HepG2 (cell line): ENCODE results near the gene SMG7. TPM values are rescaled to one million over a fixed set of nuclear protein-coding genes. Genes with fewer than 3 reads are reported as not detected.

Experiments used
- ASH2L ChIP-seq: fragments of 300-600, 200-600 bp; sonication (generic); IDR thresholded peaks from 2 replicates; pipeline ENCODE4 v1.7.0; 2017; ENCODE audit warnings: low read depth, mild to moderate bottlenecking, moderate library complexity, mixed read lengths, low read length; ENCODE audit not compliant: insufficient read length
- CCAR2 ChIP-seq: fragments of 200-400 bp; formaldehyde crosslinking; optimal IDR thresholded peaks from 2 replicates; pipeline ENCODE3; 2018; ENCODE audit warnings: low read depth, mild to moderate bottlenecking, low read length, moderate library complexity
- DNMT3B ChIP-seq: conservative IDR thresholded peaks from 2 replicates; pipeline ENCODE4 v1.6.1; 2016; ENCODE audit warnings: missing biosample characterization, control low read depth
- KLF9 ChIP-seq: IDR thresholded peaks from 2 replicates; pipeline ENCODE4 v1.6.1; 2016; ENCODE audit warnings: low read depth
- MBNL3 ChIP-seq: fragments of 250-450 bp; sonication (Bioruptor Pico); conservative IDR thresholded peaks from 2 replicates; pipeline ENCODE4 v1.8.0; 2022; ENCODE audit warnings: mild to moderate bottlenecking, inconsistent platforms
- MIER2 ChIP-seq: IDR thresholded peaks from 2 replicates; pipeline ENCODE4 v1.6.1; 2016; ENCODE audit warnings: missing biosample characterization, missing genetic modification reagents
- POLR2AphosphoS2 ChIP-seq: IDR thresholded peaks from 2 replicates; pipeline ENCODE4 v1.6.1; 2011; ENCODE audit warnings: low read depth, low read length, improper control_type of control experiment
- SP5 ChIP-seq: IDR thresholded peaks from 2 replicates; pipeline ENCODE4 v1.6.1; 2016; ENCODE audit warnings: low read depth, borderline replicate concordance
- SPEN ChIP-seq: sonication (generic); formaldehyde crosslinking; IDR thresholded peaks from 2 replicates; pipeline ENCODE4 v1.5.1; 2020; ENCODE audit warnings: low read depth, mild to moderate bottlenecking, missing genetic modification reagents
- SRSF4 ChIP-seq: fragments of 200-400 bp; formaldehyde crosslinking; IDR thresholded peaks from one replicate; pipeline ENCODE4 v1.6.1; 2018; ENCODE audit warnings: mild to moderate bottlenecking, low read depth, low read length, moderate library complexity; ENCODE audit not compliant: poor library complexity, severe bottlenecking
- TBX2 ChIP-seq: sonication (generic); formaldehyde crosslinking; IDR thresholded peaks from 2 replicates; pipeline ENCODE4 v1.5.0; 2020; ENCODE audit warnings: missing genetic modification reagents, mild to moderate bottlenecking, borderline replicate concordance
- TSC22D2 ChIP-seq: sonication (generic); formaldehyde crosslinking; IDR thresholded peaks from 2 replicates; pipeline ENCODE4 v1.5.1; 2020; ENCODE audit warnings: missing genetic modification reagents, mild to moderate bottlenecking, borderline replicate concordance
- U2AF2 ChIP-seq: fragments of 200-400 bp; formaldehyde crosslinking; IDR thresholded peaks from 2 replicates; pipeline ENCODE4 v1.6.1; 2017; ENCODE audit warnings: low read depth, mild to moderate bottlenecking, low read length
- ZBTB38 ChIP-seq: sonication (generic); formaldehyde crosslinking; IDR thresholded peaks from 2 replicates; pipeline ENCODE4 v1.5.1; 2020; ENCODE audit warnings: mild to moderate bottlenecking, missing genetic modification reagents
- ZFP37 ChIP-seq: sonication (generic); formaldehyde crosslinking; IDR thresholded peaks from 2 replicates; pipeline ENCODE4 v1.4.0; 2020; ENCODE audit warnings: missing genetic modification reagents, borderline replicate concordance
- ZKSCAN8 ChIP-seq: IDR thresholded peaks from 2 replicates; pipeline ENCODE4 v1.6.1; 2016; ENCODE audit warnings: borderline replicate concordance, missing genetic modification reagents, missing compliant biosample characterization
- ZNF180 ChIP-seq: sonication (generic); formaldehyde crosslinking; IDR thresholded peaks from 2 replicates; pipeline ENCODE4 v1.4.0; 2020; ENCODE audit warnings: low read depth, missing genetic modification reagents, borderline replicate concordance
- ZNF20 ChIP-seq: sonication (generic); formaldehyde crosslinking; IDR thresholded peaks from 2 replicates; pipeline ENCODE4 v1.4.0; 2020; ENCODE audit warnings: mild to moderate bottlenecking, moderate library complexity, missing genetic modification reagents
- ZNF234 ChIP-seq: sonication (generic); formaldehyde crosslinking; conservative IDR thresholded peaks from 2 replicates; pipeline ENCODE4 v1.5.1; 2020; ENCODE audit warnings: mild to moderate bottlenecking, missing genetic modification reagents
- ZNF501 ChIP-seq: sonication (generic); formaldehyde crosslinking; IDR thresholded peaks from 2 replicates; pipeline ENCODE4 v1.5.1; 2020; ENCODE audit warnings: mild to moderate bottlenecking, moderate library complexity, missing genetic modification reagents
- ZNF589 ChIP-seq: sonication (generic); formaldehyde crosslinking; conservative IDR thresholded peaks from 2 replicates; pipeline ENCODE4 v1.8.0; 2022; ENCODE audit warnings: mild to moderate bottlenecking, moderate library complexity, missing genetic modification reagents
- ZNF788 ChIP-seq: sonication (generic); formaldehyde crosslinking; IDR thresholded peaks from 2 replicates; pipeline ENCODE4 v1.5.0; 2020; ENCODE audit warnings: mild to moderate bottlenecking, missing genetic modification reagents, borderline replicate concordance
- polyA plus RNA-seq, 8 experiments: library from polyadenylated mRNA; depleted of rRNA in 3 of 8; stranded (reverse) in 7 of 8; unstranded in 1 of 8; fragments of >200 nt; fragmentation: Illumina TruSeq in 4 of 8; extraction: Trizol in 4 of 8; gene quantifications; 2 replicates each; pipeline versions ENCODE4 v1.2.1 to v1.2.3, GENCODE V29; 2011 to 2016; ENCODE audit warnings: low read depth in 4 of 8, missing spikeins in 1 of 8, mixed read lengths in 1 of 8; ENCODE audit not compliant: insufficient read depth in 1 of 8
- total RNA-seq, 5 experiments: library from RNA; depleted of rRNA; stranded (reverse); fragments of >200 nt; fragmentation: Illumina TruSeq; extraction: Trizol; gene quantifications; 2 replicates each; pipeline ENCODE4 v1.2.3, GENCODE V29; 2016; ENCODE audit warnings: low read depth in 1 of 5
- TF ChIP-seq, protein P1 (sequence below): IDR thresholded peaks from 2 replicates; pipeline ENCODE4 v1.6.1; 2016; ENCODE audit warnings: missing biosample characterization, missing genetic modification reagents, low read depth
- TF ChIP-seq, protein P2 (sequence below): sonication (generic); formaldehyde crosslinking; IDR thresholded peaks from 2 replicates; pipeline ENCODE4 v1.5.0; 2020; ENCODE audit warnings: missing genetic modification reagents
- TF ChIP-seq, protein P3 (sequence below): sonication (generic); formaldehyde crosslinking; IDR thresholded peaks from 2 replicates; pipeline ENCODE4 v1.5.0; 2020; ENCODE audit warnings: missing genetic modification reagents, mild to moderate bottlenecking, borderline replicate concordance

SMG7 gene
- total and polyA plus RNA-seq, 2 of the 13 experiments (the other 11 are each of a cell fraction or from before 2014, with no cell fraction given), result 14.9 to 27.9 TPM

DNA sequence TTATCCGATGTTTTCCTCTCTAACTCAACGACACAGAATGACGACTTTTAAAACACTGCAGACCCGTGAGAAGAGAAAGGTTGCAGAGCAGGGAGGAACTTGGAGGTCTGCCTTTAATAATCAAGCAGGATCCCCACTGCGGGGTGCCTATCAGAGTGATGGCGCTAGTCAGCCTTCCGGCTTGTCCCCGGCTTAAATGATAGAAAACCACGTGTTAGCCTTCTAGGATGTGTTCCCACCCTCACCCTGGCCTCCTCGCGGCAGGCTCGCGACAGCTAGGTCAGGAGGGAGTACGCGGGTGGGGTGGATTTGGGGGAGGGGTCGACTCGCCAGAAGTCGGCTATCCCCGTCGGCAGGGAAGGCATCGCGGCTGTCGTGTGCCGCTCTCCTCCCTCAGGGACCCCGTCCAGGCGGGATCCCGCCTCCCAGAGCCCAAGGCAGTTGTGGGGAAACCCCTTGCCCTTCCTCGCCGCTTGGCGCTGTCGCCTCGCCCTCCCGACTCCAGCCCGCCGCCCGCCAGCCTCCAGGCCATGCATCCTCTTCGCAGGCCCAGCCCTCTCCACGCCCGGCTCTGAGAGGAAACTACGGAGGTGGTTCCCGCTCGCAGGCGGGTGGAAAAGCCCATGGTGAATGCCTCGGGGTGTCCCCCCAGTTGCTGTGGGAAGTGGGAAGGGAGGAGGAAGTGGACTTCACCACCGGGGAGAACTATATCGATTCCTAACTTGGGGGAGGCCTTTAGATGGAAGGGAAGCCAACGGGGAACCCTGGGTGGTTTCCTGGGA lies 1.1 kb upstream of the SMG7 start (continued):
- TF ChIP-seq ZFP37 (CRISPR knock-in tag) (no peak), ZKSCAN8 (CRISPR knock-in tag) (no peak), TSC22D2 (CRISPR knock-in tag) (no peak), ZNF20 (CRISPR knock-in tag) (no peak), ASH2L (peak; percentile 68), ZNF180 (CRISPR knock-in tag) (no peak), ZNF788 (peak; percentile 27; the same call in 1 of the 2 replicates), ZNF589 (CRISPR knock-in tag) (peak; percentile 31; the same call in 1 of the 2 replicates), CCAR2 (no peak), SP5 (CRISPR knock-in tag) (peak; percentile 8; the same call in 1 of the 2 replicates), POLR2AphosphoS2 (no peak), SPEN (peak; percentile 10; the same call in 1 of the 2 replicates), MIER2 (CRISPR knock-in tag) (no peak), MBNL3 (CRISPR knock-in tag) (no peak), KLF9 (CRISPR knock-in tag) (no peak), SRSF4 (no peak), DNMT3B (CRISPR knock-in tag) (peak; percentile 28; the same call in 1 of the 2 replicates), ZNF234 (no peak), TBX2 (CRISPR knock-in tag) (no peak; the same call in 1 of the 2 replicates), U2AF2 (no peak; the same call in 1 of the 2 replicates), ZNF501 (CRISPR knock-in tag) (peak; percentile 88), ZBTB38 (peak; percentile 51; the same call in 1 of the 2 replicates)
- TF ChIP-seq, protein P1, sequence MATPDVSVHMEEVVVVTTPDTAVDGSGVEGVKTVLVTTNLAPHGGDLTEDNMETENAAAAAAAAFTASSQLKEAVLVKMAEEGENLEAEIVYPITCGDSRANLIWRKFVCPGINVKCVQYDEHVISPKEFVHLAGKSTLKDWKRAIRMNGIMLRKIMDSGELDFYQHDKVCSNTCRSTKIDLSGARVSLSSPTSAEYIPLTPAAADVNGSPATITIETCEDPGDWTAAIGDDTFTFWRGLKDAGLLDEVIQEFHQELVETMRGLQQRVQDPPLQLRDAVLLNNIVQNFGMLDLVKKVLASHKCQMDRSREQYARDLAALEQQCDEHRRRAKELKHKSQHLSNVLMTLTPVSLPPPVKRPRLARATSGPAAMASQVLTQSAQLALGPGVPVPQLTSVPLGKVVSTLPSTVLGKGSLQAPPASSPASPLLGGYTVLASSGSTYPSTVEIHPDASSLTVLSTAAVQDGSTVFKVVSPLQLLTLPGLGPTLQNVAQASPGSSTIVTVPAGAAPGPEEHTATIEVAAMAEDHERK (CRISPR knock-in tag), result no peak
- TF ChIP-seq, protein P2, sequence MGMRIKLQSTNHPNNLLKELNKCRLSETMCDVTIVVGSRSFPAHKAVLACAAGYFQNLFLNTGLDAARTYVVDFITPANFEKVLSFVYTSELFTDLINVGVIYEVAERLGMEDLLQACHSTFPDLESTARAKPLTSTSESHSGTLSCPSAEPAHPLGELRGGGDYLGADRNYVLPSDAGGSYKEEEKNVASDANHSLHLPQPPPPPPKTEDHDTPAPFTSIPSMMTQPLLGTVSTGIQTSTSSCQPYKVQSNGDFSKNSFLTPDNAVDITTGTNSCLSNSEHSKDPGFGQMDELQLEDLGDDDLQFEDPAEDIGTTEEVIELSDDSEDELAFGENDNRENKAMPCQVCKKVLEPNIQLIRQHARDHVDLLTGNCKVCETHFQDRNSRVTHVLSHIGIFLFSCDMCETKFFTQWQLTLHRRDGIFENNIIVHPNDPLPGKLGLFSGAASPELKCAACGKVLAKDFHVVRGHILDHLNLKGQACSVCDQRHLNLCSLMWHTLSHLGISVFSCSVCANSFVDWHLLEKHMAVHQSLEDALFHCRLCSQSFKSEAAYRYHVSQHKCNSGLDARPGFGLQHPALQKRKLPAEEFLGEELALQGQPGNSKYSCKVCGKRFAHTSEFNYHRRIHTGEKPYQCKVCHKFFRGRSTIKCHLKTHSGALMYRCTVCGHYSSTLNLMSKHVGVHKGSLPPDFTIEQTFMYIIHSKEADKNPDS, result no peak
- TF ChIP-seq, protein P3, sequence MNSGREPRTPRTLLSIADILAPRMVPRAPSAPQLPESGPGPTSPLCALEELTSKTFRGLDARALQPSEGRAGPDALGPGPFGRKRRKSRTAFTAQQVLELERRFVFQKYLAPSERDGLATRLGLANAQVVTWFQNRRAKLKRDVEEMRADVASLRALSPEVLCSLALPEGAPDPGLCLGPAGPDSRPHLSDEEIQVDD, result no peak
